ENCODE measurements around the gene HUNK.

GRCh38 chr21:31983120-31983519 lies 110.3 kb downstream of the HUNK start:
- TF ChIP-seq CTCF (IDR thresholded peaks at IDR 0.05) (no peak), POLR2A (IDR thresholded peaks at IDR 0.05) (no peak)
